NCI-H1417 treated with DMSO at 0.1 percent for 48 hours (cell line): ENCODE data around the gene SYNDIG1.

Source experiments
- DNase-seq: peaks from one replicate; lab custom pipeline; 2025; lab: John Stamatoyannopoulos, UW

The SYNDIG1 gene

GRCh38 chr20:24473435-24474223 is 4.2 kb downstream of the SYNDIG1 start:
- no peak for DNase-seq

- no peak for DNase-seq
Measured at GRCh38 chr20:24477831-24478547, 8.6 kb downstream of the SYNDIG1 start.

GRCh38 chr20:24478584-24478983 is 9.2 kb downstream of the SYNDIG1 start:
- DNase-seq: no peak

GRCh38 chr20:24479106-24479505 is 9.7 kb downstream of the SYNDIG1 start:
- no peak for DNase-seq

- no peak for DNase-seq
Measured at GRCh38 chr20:24479595-24479994, 10.2 kb downstream of the SYNDIG1 start.

GRCh38 chr20:24480509-24480908 is 11.1 kb downstream of the SYNDIG1 start:
- DNase-seq: no peak

GRCh38 chr20:24481173-24481572 is 11.7 kb downstream of the SYNDIG1 start:
- no peak for DNase-seq

- no peak for DNase-seq
Measured at GRCh38 chr20:24483435-24484080, 14.1 kb downstream of the SYNDIG1 start.

GRCh38 chr20:24484081-24484450 is 14.6 kb downstream of the SYNDIG1 start:
- no peak for DNase-seq

- no peak for DNase-seq
Measured at GRCh38 chr20:24485981-24486380, 16.6 kb downstream of the SYNDIG1 start.

GRCh38 chr20:24487240-24487639 is 17.8 kb downstream of the SYNDIG1 start:
- no peak for DNase-seq

- no peak for DNase-seq
Measured at GRCh38 chr20:24487648-24488047, 18.2 kb downstream of the SYNDIG1 start.

GRCh38 chr20:24488064-24488799 is 18.8 kb downstream of the SYNDIG1 start:
- no peak for DNase-seq

GRCh38 chr20:24488800-24489175 is 19.4 kb downstream of the SYNDIG1 start:
- no peak for DNase-seq

GRCh38 chr20:24489193-24489592 is 19.8 kb downstream of the SYNDIG1 start:
- no peak for DNase-seq

- DNase-seq: no peak
Measured at GRCh38 chr20:24489631-24490260, 20.3 kb downstream of the SYNDIG1 start.

- DNase-seq: no peak
Measured at GRCh38 chr20:24490598-24490997, 21.2 kb downstream of the SYNDIG1 start.

GRCh38 chr20:24491041-24491756 is 21.8 kb downstream of the SYNDIG1 start:
- no peak for DNase-seq

- DNase-seq: no peak
Measured at GRCh38 chr20:24492031-24492607, 22.7 kb downstream of the SYNDIG1 start.

GRCh38 chr20:24492698-24493097 is 23.3 kb downstream of the SYNDIG1 start:
- no peak for DNase-seq

GRCh38 chr20:24493181-24493580 is 23.8 kb downstream of the SYNDIG1 start:
- no peak for DNase-seq
